Measurements from ENCODE around the gene DDX54.

Gene DDX54

GRCh38 chr12:113155646-113156045 is 29.6 kb downstream of the DDX54 start:
- no peaks in the 10 kb centered on the region for H3K27me3 ChIP-seq (ENCODE audit: insufficient read depth, poor library complexity, severe bottlenecking)
- no peak overlapping the region for H3K4me3 ChIP-seq (replicated peaks; ENCODE audit: insufficient read depth, low read length)
- DNase-seq (ENCODE audit: low read depth in 1 of 2, low spot score in 1 of 2), result peak in 1 of 2 experiments; percentile 51
- TF ChIP-seq GABPA (IDR thresholded peaks at IDR 0.05; ENCODE audit: low read depth) (no peak), CTCF (IDR thresholded peaks at IDR 0.05; ENCODE audit: insufficient read depth, low read length) (no peak), REST (IDR thresholded peaks at IDR 0.05; ENCODE audit: insufficient replicate concordance, low read depth) (no peak), POLR2AphosphoS5 (IDR thresholded peaks at IDR 0.05; ENCODE audit: low read depth) (no peak), SPI1 (IDR thresholded peaks at IDR 0.05; ENCODE audit: borderline replicate concordance, low read depth) (no peak)
- no peak overlapping the region for H3K27ac ChIP-seq (replicated peaks)

GRCh38 chr12:113155060-113155459 is 30.2 kb downstream of the DDX54 start:
- Histone ChIP-seq H3K27me3 (ENCODE audit: insufficient read depth, poor library complexity, severe bottlenecking) (no peaks in the 10 kb centered on the region), H3K27ac (replicated peaks) (no peak overlapping the region), H3K4me3 (replicated peaks; ENCODE audit: insufficient read depth, low read length) (no peak overlapping the region)
- TF ChIP-seq SPI1 (IDR thresholded peaks at IDR 0.05; ENCODE audit: borderline replicate concordance, low read depth), result no peak
- no peak for TF ChIP-seq REST (IDR thresholded peaks at IDR 0.05; ENCODE audit: insufficient replicate concordance, low read depth)
- TF ChIP-seq CTCF (IDR thresholded peaks at IDR 0.05; ENCODE audit: insufficient read depth, low read length), result no peak
- TF ChIP-seq POLR2AphosphoS5 (IDR thresholded peaks at IDR 0.05; ENCODE audit: low read depth), result no peak
- no peak for TF ChIP-seq GABPA (IDR thresholded peaks at IDR 0.05; ENCODE audit: low read depth)
- no peak for DNase-seq (ENCODE audit: low read depth in 1 of 2, low spot score in 1 of 2)

GRCh38 chr12:113154351-113154973 is 30.8 kb downstream of the DDX54 start:
- no peak overlapping the region; the same call in 1 of the 2 replicates for H3K4me3 ChIP-seq (replicated peaks; ENCODE audit: insufficient read depth, low read length)
- TF ChIP-seq REST (IDR thresholded peaks at IDR 0.05; ENCODE audit: insufficient replicate concordance, low read depth), result no peak
- no peak for TF ChIP-seq SPI1 (IDR thresholded peaks at IDR 0.05; ENCODE audit: borderline replicate concordance, low read depth)
- no peak for TF ChIP-seq CTCF (IDR thresholded peaks at IDR 0.05; ENCODE audit: insufficient read depth, low read length)
- TF ChIP-seq POLR2AphosphoS5 (IDR thresholded peaks at IDR 0.05; ENCODE audit: low read depth), result no peak
- no peak for TF ChIP-seq GABPA (IDR thresholded peaks at IDR 0.05; ENCODE audit: low read depth)
- no peaks in the 10 kb centered on the region for H3K27me3 ChIP-seq (ENCODE audit: insufficient read depth, poor library complexity, severe bottlenecking)
- H3K27ac ChIP-seq (replicated peaks), result no peak overlapping the region
- DNase-seq (ENCODE audit: low read depth in 1 of 2, low spot score in 1 of 2), result no peak

Data from HL-60 (cell line).